DOHH2 (cell line): ENCODE results near the gene RIN1.

ENCODE experiments used
- CTCF ChIP-seq: fragments of 200-600 bp; sonication (generic); IDR thresholded peaks from one replicate; pipeline ENCODE4 v1.5.1; 2014; ENCODE audit warnings: antibody characterized with exemption, mild to moderate bottlenecking, low read depth, low read length; ENCODE audit not compliant: poor library complexity, severe bottlenecking
- EZH2phosphoT487 ChIP-seq: fragments of 200-600 bp; sonication (generic); IDR thresholded peaks from 2 replicates; pipeline ENCODE4 v1.6.1; 2017; ENCODE audit warnings: borderline replicate concordance, mild to moderate bottlenecking, antibody characterized with exemption, low read length, moderate library complexity, mixed read lengths

DNA sequence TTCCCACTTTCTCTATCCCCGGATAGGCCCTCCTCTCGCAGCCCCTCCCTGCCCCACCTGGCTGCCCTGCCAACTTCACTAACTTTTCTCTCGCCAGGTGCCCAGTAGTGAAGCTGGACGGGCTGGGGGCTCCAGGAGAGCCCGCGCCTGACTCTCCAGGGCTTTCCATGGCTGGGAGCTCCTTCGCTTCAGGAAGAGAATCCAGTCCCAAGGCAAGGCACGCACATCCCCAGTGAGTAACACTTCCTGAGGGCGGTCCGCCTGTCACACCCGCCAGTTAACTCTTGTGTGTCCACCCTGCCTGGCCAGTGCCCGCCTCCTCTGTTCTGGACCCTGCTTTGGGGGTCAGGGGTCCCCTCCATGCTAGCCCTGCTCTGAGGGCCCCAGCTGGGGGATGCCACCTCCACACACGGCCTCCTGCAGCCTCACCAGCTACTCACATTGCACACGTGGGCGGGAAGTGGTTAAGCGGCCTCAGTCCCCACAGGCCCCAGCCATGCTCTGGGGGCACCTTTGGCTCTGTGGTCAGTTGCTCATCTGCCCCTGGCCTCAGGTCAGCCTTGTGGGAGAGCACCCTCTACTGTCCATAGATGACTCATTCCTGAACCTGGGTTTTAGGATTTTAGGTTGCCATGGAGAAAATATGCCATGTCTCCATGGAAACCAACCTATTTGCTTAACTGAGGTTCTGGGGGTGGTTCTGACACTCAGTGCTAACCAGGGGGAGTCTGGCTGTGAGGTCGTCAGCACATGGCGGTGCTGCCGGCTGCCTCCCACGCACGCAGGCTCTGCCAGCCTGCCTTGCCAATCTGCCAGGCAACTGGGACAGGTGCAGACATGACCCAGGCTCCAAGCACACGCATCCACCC, at the start of gene RIN1:
- TF ChIP-seq CTCF (peak; percentile 37), EZH2phosphoT487 (no peak)
